HG03469 (cell line): ENCODE measurements around the gene FAM83C.
"Not testable (repeated sequence)": the region's sequence is repeated elsewhere in the genome, so short reads cannot be mapped to it uniquely, and the experiment has no call there.

Experiments
- ATAC-seq: cut with Tn5 transposase; IDR thresholded peaks from one replicate; pipeline ENCODE4 v1.9.1; 2021; ENCODE audit warnings: mild to moderate bottlenecking, moderate library complexity, moderate number of reproducible peaks; ENCODE audit not compliant: unreplicated experiment

The FAM83C gene

DNA sequence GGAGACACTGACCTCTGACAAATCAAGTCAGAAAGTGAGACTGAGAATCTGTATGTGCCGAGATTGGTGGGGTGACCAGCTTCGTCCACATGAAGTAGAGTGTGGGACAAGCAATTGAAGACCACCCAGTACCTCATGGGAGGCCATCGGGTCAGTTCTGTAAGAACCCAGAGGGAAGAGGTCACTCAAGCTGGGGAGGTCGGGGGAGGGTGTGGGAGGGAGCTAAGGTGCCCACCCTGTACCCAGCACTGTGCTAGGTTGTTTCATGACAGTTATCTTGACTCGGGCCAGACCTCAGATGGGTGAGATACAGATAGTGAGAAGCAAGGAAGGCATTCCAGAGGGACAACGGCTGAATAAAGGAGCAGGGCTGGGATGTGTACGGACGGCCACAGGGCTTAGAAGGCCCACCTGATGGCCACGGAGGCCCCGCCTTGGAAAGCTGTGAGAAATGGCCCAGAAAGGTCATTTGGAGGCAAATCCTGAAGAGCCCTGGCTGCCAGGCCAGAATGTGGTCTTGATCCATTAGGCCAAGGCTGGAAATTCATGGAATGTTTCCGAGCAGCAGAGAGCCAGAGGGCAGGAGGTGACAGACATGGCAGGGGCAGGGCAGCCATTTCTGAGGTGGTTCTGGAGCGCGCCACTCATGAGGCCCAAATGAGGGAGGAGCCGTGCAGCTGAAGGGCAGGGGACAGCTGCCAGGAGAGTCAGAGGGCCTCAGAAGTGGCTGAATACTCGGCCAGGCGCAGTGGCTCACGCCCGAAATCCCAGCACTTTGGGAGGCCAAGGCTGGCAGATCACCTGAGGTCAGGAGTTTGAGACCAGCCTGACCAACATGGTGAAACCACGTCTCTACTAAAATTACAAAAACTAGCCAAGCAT, 22.0 kb downstream of the FAM83C start:
- ATAC-seq: no peak

DNA sequence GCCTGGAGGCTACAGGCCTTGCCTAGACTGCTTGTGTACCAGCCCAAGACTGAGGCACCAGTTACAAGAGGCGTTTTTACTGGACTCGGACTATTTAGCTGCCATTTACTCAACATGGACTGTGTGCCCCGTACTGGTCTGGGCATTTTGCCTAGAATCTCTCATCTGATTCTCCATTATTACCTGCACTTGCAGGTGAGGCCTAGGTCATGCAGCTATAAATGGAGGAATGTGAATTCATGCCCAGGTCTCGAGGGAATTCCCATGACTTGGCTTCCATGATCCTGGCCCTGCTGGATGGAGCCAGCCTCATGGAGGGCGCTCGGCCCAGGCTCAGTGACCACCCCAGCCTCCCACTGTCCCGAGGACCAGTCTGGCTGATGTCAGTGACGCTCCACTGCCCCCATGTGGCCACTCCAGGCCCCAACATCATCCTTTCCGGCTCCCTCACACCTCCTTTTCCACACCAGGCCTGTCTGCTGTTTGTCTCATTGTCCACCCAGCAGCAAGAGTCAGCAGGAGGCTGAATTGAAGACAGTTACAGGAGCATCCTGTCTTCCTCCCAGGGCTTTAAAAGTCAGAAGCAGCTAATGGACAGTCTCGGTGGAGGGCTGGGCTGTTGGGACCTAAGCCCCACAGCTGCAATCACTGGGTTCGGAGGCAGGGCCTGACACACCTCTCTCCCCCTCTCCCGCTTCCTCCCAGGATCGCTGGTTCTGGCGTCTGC, 23.0 kb downstream of the FAM83C start:
- no peak for ATAC-seq

DNA sequence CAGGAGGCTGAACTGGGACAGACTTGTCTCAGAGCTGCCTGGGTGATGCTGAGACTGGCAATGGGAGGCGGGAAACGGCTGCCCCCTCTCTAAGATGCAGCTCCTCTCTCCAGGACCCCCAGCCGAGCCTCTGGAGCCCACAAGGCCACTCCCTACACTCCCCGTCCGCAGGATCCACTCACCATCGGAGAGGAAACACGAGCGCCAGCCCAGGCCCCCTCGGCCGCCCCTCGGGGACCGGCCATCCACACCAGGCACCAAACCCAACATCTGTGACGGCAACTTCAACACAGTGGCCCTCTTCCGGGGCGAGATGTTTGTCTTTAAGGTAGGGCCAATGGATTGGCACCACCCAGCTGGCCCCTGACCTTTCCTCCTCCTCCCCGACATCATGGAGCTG, 25.1 kb downstream of the FAM83C start:
- no peak for ATAC-seq

DNA sequence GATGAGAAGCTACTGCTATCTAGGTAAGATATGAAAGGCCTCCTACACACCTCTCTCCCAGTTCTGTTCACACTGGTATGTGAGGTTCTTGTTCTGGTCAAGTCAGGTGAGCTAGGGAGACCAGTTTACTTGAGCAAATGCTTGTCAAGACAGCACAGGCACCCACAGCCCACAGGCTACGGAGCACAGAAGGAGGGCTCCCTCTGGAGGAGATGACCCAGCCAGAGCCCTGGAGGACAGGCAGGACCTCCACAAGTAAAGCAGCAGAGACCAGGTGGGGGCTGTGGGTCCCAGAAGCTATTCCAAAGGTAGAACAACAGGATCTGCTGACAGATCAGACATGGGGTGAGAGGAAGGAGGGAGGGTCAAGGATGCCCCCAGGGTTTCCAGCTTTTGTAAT, 27.5 kb downstream of the FAM83C start:
- no peak for ATAC-seq

DNA sequence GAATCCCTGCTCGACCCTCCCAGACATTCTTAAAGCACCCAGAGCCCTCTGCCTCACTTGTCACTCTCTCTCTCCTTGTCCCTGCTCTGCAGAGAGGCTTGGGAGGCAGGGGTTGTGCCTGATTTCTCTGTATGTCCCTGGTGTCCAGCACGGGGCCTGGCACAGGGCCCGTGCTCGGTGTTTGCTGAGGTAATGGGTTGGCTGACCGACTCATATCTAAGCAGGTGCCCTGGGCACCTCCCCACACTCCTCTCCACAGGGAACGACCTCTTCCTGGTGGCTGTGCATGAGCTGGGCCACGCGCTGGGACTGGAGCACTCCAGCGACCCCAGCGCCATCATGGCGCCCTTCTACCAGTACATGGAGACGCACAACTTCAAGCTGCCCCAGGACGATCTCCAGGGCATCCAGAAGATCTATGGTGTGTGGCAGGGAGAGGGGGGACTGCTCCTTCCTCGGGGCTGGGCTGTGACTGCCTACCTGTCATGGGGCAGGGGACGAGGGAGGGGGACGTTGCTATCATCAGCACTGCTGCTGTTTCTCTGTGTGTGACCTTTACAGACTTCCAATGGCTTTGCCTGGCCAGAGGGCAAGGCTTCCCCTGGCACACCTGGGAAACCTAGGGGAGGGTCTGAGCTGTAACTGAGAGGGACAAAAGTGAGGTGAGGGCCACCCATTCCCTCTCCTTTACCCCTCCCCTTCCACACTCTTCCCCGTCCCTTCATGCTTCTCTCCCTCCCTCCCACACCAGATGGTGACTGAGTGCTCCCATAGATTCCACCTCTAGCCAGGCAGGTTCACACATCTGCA, 28.5 kb downstream of the FAM83C start:
- no peak for ATAC-seq

DNA sequence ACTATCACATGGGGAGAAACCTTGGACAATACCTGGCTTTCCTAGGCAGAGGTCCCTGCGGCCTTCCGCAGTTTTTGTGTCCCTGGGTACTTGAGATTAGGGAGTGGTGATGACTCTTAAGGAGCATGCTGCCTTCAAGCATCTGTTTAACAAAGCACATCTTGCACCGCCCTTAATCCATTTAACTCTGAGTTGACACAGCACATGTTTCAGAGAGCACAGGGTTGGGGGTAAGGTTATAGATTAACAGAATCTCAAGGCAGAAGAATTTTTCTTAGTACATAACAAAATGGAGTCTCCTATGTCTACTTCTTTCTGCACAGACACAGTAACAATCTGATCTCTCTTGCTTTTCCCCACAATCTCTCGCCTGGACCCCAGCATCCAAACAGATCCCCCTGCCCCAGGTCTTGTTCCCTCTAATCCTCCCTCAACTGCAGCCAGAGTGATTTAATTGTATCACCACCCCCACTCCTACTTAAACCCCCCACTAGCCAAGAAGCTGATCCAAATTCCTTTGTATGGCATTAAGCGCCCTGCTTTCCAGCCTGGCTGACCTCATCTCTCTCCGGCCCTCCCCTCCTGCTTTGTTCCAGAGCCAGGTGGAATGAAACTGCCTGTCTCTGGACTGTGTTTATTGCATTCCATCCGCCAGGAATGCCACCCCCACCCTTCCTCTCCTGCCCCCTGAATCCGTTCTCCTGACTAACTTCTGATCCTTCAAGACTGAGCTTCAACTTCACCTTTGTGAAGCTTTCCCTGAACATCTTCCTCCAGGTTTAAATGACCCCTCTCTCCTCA, 29.3 kb downstream of the FAM83C start:
- ATAC-seq: not testable (repeated sequence)

DNA sequence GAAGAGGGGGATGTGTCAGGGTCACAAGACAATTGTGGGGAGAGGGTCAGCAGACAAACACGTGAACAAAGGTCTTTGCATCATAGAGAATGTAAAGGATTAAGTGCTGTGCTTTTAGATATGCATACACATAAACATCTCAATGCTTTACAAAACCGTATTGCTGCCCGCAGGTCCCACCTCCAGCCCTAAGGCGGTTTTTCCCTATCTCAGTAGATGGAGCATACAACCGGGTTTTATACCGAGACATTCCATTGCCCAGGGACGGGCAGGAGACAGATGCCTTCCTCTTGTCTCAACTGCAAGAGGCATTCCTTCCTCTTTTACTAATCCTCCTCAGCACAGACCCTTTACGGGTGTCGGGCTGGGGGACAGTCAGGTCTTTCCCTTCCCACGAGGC, 29.9 kb downstream of the FAM83C start:
- ATAC-seq: not testable (repeated sequence)

DNA sequence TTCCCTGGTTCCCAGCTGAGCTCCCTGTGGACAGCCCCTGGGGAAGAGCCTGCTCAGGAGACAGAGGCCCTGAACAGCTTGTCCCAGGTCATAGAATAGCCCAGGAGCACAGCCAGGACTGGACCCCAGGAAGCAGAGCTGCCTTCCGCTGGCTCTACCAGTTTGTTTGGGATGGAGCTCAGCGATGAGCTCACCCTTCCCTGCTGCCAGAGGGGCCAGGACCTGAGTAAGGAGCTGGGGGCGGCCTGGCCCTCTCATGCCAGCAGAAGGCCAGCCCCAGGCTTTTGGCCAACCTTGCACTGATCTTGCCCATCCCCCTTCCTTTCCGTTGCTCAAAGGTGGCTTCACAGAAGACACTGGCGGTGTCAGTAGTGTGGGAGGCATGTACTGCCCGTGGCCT, 31.8 kb downstream of the FAM83C start:
- no peak for ATAC-seq

DNA sequence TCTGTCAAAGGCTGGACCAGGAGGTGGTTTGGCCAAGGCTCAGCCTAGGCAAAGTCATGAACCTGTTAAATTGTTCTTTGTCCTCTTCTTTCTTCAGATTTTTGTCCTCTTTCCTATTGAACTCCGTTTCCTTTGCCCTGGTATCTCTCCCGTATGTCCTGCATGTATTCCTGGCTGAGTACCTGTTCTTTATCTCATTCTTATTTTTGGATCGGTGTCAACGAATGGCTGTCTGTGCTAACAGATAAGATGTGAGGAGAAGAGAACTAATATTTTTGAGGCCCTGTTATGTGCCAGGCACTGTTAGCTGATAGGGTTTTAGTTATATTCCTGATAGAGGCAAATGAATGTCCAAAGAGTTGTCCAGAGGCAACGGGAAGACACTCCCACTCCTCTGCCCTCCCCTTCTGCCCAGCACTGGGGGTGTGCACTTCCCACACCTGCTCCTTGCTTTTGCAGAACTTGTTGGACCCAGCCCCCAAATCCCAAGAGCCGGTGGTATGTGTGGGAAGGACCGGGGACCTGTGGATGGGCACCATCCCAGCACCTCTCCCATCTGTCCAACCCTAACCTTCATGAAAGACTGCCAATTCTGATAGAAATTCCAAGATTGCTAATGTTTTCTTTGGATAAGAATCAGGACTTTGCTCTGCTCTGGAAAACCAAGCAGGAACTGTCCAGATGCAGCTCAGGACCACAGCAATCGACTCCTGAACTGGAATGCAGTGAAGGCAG, 34.9 kb downstream of the FAM83C start:
- ATAC-seq: no peak

DNA sequence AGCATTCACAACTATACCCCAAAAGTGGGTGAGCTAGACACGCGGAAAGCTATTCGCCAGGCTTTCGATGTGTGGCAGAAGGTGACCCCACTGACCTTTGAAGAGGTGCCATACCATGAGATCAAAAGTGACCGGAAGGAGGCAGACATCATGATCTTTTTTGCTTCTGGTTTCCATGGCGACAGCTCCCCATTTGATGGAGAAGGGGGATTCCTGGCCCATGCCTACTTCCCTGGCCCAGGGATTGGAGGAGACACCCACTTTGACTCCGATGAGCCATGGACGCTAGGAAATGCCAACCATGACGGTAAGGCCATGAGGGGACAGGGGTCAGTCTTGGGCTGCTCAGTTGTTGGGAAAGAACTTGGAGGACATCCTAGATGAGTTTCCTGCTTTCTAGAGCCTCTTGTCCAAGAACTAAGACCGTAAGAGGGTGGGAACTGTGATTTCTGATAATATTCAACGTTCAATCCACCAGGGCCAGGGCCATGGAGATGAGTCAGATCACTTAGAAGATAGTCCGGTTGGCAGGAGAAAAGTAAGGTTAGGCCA, 37.7 kb downstream of the FAM83C start:
- no peak for ATAC-seq

DNA sequence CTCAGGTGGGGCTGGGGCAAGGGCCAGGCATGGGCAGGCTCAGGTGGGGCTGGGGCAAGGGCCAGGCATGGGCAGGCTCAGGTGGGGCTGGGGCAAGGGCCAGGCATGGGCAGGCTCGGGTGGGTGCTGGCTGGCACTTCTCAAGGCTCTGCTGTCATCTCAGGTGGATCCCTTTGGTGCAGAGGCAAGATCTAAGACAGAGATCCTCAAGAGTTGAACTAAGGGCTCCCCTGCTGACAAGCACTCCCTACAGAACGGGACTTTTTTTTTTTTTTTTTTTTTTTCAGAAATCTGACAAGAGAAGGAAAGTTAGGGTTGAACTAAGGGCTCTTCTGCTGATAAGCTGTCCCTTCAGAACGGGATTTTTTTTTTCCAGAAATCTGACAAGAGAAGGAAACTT, 39.2 kb downstream of the FAM83C start:
- no peak for ATAC-seq

DNA sequence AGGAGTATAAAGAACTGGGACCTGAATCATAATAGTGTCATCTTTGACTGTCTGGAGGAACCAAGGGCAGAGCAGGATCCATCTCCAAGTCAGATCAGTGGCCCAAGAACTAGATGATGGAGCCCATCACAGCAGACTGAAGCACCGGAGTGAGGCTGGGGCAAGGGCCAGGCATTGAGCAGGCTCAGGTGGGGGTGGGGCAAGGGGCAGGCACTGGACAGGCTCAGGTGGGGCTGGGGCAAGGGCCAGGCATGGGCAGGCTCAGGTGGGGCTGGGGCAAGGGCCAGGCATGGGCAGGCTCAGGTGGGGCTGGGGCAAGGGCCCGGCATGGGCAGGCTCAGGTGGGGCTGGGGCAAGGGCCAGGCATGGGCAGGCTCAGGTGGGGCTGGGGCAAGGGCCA, 39.6 kb downstream of the FAM83C start:
- not testable (repeated sequence) for ATAC-seq

DNA sequence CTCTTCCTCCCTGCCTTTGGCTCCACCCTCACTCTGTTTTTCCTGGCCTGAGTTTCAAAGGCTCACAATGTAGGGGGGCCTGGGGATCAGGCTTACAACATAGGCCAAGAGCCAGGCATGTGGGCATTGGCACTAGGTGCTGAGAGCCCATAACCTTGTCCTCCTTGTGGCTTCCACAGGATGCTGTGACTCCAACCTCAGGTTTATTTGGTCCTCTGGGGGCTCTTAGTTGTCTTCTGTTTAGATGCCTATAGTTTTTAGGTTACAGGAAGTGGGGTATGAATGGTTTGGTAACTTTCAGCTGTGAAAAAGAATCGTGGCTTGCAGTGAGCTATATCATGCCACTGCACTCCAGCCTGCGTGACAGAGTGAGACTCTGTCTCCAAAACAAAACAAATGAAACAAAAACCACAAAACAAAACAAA, 40.2 kb downstream of the FAM83C start:
- ATAC-seq: peak; percentile 42

DNA sequence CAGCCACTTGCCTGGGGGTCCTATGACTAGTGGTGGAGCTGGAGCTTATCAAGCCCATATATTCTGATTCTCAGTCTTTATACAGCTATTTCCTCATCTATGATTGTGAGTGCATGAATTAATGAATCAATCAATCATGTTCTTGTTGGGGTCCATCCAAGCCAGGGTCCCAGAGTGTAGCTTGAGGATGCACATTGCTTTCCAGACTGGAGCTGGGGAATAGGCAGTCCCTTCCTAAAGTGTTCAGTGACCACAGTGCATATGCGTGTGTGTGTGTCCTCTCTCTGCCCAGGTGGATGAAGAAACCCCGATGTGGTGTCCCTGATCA, 40.6 kb downstream of the FAM83C start:
- ATAC-seq: no peak

DNA sequence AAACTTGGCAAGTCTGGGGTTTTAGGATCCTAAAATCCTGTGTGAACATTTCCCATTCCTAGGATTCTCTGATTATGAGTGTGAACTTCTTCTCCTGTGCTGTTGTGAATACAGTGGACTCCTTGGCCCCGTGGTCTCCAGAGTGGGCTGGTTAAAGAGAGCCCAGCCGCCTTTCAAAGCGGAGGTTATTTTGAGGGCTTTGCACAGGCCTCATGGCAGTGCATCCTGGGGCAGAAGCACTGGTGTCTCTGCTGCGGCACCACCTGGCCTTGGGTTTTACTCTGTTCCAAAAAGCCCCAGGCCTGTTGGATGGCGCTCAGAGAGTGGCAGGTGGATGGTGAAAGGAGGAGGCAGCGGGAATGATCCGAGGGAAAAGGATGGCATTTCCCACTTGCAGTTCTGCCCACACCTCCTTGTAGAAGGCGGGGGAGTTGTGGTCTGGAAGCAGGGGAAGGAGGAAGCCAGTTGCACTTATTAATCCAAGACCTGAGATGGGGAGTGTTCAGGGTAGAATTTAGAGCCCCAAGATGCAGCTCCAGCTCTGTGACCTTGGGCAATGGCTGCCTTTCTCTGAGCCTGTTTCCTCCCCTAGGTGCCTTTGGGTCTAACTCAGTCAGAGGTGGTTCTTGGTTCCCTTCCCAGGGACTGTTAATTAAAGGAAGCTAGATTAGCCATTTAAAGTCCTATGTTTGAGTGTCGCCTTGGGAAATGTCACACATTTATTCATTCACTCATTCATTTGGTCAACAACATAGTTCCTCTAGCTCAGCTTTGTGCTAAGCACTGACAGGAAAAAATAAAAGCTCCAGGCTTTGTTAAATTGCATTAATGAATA, 43.4 kb downstream of the FAM83C start:
- ATAC-seq: no peak

DNA sequence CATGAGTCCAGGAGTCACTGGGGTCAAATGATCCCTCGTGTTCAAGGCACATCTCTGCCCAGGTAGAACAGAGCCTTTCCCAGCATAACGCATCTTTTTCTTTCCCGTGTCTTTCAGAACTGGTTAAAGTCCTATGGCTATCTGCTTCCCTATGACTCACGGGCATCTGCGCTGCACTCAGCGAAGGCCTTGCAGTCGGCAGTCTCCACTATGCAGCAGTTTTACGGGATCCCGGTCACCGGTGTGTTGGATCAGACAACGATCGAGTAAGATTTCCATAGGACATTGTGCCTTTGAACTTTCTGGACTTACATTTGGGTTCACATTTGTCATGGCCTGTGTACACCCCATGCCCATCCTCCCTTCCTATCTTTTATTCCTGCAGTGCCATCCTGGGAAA, 45.5 kb downstream of the FAM83C start:
- no peak for ATAC-seq

DNA sequence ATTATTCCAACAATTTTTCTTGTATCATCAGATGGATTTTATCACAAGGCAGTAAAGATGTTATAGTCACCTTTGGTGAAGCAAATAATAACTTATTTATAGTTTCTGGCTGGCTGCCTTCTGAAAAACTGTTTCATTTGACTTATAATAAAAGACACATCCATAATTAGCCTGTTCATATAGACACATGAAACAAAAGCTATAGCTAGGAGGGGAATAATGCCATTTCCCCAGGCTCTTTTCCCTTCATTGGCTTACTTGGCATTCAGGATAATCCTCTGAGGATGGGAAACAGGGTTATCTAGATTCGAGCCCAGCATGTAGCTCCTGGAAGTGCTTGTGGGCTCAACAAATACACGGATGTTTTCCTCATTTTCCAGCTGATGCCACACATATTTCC, 48.2 kb downstream of the FAM83C start:
- no peak for ATAC-seq

DNA sequence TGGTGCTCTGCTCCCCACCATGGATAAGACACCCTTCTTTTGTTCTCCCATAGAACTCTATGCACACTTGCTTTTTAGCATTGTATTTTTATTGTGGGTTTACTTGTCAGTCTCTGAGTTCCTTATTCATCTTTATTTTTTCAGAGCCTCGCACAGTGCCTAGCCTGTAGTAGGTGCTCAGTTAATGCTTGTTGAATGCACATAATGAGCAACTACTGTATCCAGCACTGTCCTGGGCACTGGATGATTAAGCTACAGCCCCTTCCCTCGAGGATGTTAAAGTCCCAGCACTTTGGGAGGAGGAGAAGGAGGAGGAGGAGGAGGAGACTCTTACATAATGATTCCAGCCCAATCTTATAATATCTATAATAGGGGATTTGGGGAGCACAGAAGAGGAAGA, 48.9 kb downstream of the FAM83C start:
- no peak for ATAC-seq

DNA sequence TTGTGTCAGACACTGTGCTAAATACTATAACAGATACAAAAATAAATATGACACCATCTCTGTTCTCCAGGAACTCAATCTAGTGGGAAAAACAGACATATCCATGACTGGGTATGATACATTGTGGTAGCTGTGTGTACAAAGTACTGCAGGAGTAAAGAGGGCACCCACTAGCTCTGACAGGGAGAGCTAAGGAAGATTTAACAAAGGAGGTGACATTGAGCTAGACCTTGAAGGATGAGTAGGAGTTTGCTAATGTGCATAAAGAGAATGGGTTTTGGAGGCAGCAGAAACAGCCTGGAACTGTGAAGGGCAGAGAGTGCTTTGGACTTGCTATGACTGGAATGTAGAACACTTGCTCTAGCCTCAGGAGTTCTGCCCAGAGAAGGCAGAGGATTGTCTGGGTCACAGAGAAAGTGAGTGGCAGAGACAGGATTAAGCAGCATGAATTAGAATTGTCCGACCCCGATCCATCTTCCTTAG, 51.4 kb downstream of the FAM83C start:
- ATAC-seq: no peak
